Esophagus muscularis mucosa (tissue), 4 donors: ENCODE results near the gene RPL28. TPM values are rescaled to one million over a fixed set of nuclear protein-coding genes. Genes with fewer than 3 reads are reported as not detected.

Experiments
- DNase-seq: peaks from one replicate; pipeline ENCODE4 v3.0.0-alpha.2; 2017; ENCODE audit errors: extremely low spot score
- H3K27ac ChIP-seq, 4 donors: fragments of 200-600 bp; sonication (generic); replicated peaks in 1 of 4; 1 replicate in 3 of 4; 2 replicates in 1 of 4; pipeline ENCODE4 v1.5.1; 2016 to 2019; ENCODE audit warnings: mild to moderate bottlenecking in 1 of 4
- H3K27me3 ChIP-seq, 4 donors: fragments of 200-600 bp; sonication (generic); one replicate each; pipeline versions ENCODE4 v1.5.1 to v1.6.0; 2016 to 2019
- H3K36me3 ChIP-seq, 4 donors: fragments of 200-600 bp; sonication (generic); one replicate each; pipeline ENCODE4 v1.5.1; 2016 to 2019
- H3K4me1 ChIP-seq, 4 donors: fragments of 200-600 bp; sonication (generic); one replicate each; pipeline ENCODE4 v1.5.1; 2016 to 2019
- H3K4me3 ChIP-seq, 4 donors: fragments of 200-600 bp; sonication (generic); 1 replicate in 2 of 4; 2 replicates in 2 of 4; pipeline ENCODE4 v1.5.1; 2016 to 2019; ENCODE audit warnings: mild to moderate bottlenecking in 4 of 4, moderate library complexity in 1 of 4
- H3K9me3 ChIP-seq, 4 donors: fragments of 200-600 bp; sonication (generic); 1 replicate in 3 of 4; 2 replicates in 1 of 4; pipeline ENCODE4 v1.5.1; 2016 to 2019
- EP300 ChIP-seq: sonication (generic); formaldehyde crosslinking; IDR thresholded peaks from one replicate; pipeline ENCODE4 v1.6.1; 2017; ENCODE audit warnings: antibody characterized with exemption
- POLR2A ChIP-seq: fragments of 450-650 bp; IDR thresholded peaks from one replicate; pipeline ENCODE4 v1.6.1; 2017; ENCODE audit warnings: antibody characterized with exemption, moderate library complexity, mild to moderate bottlenecking, low read depth
- POLR2AphosphoS5 ChIP-seq, 2 donors: sonication (generic); formaldehyde crosslinking; IDR thresholded peaks; one replicate each; pipeline ENCODE4 v1.6.1; 2017; ENCODE audit warnings: antibody characterized with exemption in 2 of 2
- WGBS: methylation state at CpG from one replicate; pipeline ENCODE4 v1.1.5; 2018; 5-methylcytosine and 5-hydroxymethylcytosine counted together
- intact Hi-C: fragments of 100-400 bp; cut with DNase I; formaldehyde crosslinking; loops from one replicate; pipeline ENCODE4 v1.15.1; 2023
- total RNA-seq, 4 donors: library from RNA; depleted of rRNA; stranded (reverse); fragments of >200 nt; gene quantifications; one replicate each; pipeline versions ENCODE4 v1.1.0 to v1.2.1, GENCODE V29; 2016
- TF ChIP-seq, protein P1 (sequence below), 3 experiments: fragments of 200-600 bp in 2 of 3; fragments of 450-650 bp in 1 of 3; sonication (generic) in 2 of 3; IDR thresholded peaks; one replicate each; pipeline ENCODE4 v1.5.1; 2017 to 2019; ENCODE audit warnings: antibody characterized with exemption in 3 of 3, mild to moderate bottlenecking in 2 of 3, moderate library complexity in 1 of 3

Gene RPL28
- total RNA-seq, 4 donors from 2014 or later = 263 to 419 (median 369) TPM

DNA sequence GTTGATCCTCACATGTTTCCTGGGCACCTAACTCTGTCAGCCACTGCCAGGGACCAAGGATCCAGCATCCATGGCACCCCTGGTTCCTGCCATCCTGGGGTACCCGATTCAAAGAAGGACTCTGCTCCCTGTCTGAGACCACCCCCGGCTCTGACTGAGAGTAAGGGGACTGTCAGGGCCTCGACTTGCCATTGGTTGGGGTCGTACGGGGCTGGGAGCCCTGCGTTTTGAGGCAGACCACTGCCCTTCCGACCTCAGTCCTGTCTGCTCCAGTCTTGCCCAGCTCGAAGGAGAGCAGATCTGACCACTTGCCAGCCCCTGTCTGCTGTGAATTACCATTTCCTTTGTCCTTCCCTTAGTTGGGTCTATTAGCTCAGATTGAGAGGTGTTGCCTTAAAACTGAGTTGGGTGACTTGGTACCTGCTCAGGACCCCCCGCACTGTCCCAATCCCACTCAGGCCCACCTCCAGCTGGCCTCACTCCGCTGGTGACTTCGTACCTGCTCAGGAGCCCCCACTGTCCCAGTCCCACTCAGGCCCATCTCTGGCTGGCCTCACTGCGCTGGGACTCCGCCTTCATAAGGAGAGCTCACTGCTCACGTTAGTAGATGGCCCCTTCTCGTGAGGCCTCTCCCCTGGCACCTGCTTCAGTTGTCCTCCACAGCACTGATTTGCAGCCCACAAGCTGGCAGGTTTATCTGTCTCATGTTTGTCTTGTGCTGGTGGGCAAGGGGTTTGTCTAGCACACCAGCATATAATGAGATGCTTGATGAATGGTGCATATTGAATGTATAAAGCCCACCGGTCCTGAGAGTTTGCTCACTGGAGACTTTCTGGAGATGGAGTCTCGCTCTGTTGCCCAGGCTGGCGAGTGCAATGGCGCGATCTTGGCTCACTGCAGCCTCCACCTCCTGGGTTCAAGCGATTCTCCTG is 3.9 kb downstream of the RPL28 start:
- Histone ChIP-seq H3K4me1 (peaks cover 37 to 66% (median 56%) of the 10 kb centered on the region in 4 donors), H3K27me3 (no peaks in the 10 kb centered on the region), H3K9me3 (no peaks in the 10 kb centered on the region), H3K4me3 (no peak overlapping the region), H3K27ac (no peak overlapping the region), H3K36me3 (peaks cover 8 to 61% (median 49%) of the 10 kb centered on the region in 4 donors)
- TF ChIP-seq, protein P1, sequence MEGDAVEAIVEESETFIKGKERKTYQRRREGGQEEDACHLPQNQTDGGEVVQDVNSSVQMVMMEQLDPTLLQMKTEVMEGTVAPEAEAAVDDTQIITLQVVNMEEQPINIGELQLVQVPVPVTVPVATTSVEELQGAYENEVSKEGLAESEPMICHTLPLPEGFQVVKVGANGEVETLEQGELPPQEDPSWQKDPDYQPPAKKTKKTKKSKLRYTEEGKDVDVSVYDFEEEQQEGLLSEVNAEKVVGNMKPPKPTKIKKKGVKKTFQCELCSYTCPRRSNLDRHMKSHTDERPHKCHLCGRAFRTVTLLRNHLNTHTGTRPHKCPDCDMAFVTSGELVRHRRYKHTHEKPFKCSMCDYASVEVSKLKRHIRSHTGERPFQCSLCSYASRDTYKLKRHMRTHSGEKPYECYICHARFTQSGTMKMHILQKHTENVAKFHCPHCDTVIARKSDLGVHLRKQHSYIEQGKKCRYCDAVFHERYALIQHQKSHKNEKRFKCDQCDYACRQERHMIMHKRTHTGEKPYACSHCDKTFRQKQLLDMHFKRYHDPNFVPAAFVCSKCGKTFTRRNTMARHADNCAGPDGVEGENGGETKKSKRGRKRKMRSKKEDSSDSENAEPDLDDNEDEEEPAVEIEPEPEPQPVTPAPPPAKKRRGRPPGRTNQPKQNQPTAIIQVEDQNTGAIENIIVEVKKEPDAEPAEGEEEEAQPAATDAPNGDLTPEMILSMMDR (IDR thresholded peaks at IDR 0.05) = no peak
- no peak for TF ChIP-seq EP300
- TF ChIP-seq POLR2AphosphoS5 (IDR thresholded peaks at IDR 0.05) = no peak
- no peak for TF ChIP-seq POLR2A
- no peak for DNase-seq
- 79% methylated on average over 12 of the region's 21 CpGs for WGBS
- intact Hi-C loops = no loop called here

DNA sequence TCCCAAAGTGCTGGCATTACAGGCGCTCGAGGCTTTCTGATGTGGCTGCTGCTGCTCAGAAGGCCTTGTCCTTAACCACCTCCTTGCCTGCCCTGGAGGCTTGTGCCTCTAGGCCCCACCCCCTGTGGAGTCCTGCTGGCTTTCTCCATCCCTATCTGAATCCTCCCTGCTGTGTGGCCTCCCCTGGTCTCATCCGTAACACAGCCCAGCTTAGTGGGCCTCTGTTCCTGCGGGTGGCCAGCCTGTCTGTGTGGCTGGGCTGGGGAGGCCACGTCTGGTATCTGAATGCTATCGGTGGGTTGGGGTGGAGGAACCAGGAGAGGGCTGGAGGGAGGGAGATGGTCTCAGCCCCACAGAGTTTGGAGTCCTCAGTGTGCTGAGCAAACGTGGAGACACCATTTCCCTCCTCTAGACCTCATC is 4.7 kb downstream of the RPL28 start:
- no peak overlapping the region for H3K4me3 ChIP-seq
- peaks cover 32 to 60% (median 50%) of the 10 kb centered on the region in 4 donors for H3K4me1 ChIP-seq
- H3K9me3 ChIP-seq = no peaks in the 10 kb centered on the region
- no peak for DNase-seq
- no peaks in the 10 kb centered on the region for H3K27me3 ChIP-seq
- TF ChIP-seq POLR2AphosphoS5 (IDR thresholded peaks at IDR 0.05) (no peak), EP300 (no peak), POLR2A (no peak)
- TF ChIP-seq, protein P1 (IDR thresholded peaks at IDR 0.05) = no peak
- H3K27ac ChIP-seq = peak overlapping the region in 1 of 4 donors; percentile 24
- intact Hi-C loops = no loop called here
- 80% methylated on average over 7 of the region's 7 CpGs for WGBS
- peaks cover 8 to 61% (median 49%) of the 10 kb centered on the region in 4 donors for H3K36me3 ChIP-seq

DNA sequence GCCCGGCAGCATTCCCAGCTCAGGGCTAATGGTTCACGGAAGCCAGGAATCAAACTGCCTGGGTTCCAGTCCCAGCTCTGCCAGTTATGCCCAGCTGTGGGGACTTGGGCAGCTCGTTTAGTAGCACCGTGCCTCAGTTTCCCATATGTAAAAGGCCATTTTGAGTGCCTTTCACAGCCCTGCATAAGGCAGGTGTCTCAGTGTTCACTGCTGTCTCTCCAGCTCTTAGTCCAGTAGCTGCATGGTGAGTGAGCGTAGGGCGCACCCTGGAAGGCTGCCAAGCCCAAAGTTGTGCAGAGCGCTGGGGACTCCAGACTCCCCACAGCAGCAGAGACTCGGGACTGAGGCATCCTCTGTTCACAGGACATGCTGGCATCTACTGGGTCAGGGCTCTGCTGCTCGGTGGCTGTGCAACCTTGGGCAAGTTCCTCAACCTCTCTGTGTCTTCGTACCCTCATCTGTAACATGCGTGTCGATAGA is 5.5 kb downstream of the RPL28 start:
- H3K9me3 ChIP-seq = no peaks in the 10 kb centered on the region
- H3K4me3 ChIP-seq = no peak overlapping the region
- H3K27me3 ChIP-seq = no peaks in the 10 kb centered on the region
- intact Hi-C loops = no loop called here
- TF ChIP-seq EP300 (no peak), POLR2A (no peak), POLR2AphosphoS5 (IDR thresholded peaks at IDR 0.05) (no peak)
- TF ChIP-seq, protein P1 (IDR thresholded peaks at IDR 0.05) = no peak
- H3K36me3 ChIP-seq = peaks cover 8 to 61% (median 49%) of the 10 kb centered on the region in 4 donors
- WGBS = 94% methylated on average over 3 of the region's 12 CpGs
- DNase-seq = no peak
- no peak overlapping the region for H3K27ac ChIP-seq
- peaks cover 32 to 58% (median 50%) of the 10 kb centered on the region in 4 donors for H3K4me1 ChIP-seq

DNA sequence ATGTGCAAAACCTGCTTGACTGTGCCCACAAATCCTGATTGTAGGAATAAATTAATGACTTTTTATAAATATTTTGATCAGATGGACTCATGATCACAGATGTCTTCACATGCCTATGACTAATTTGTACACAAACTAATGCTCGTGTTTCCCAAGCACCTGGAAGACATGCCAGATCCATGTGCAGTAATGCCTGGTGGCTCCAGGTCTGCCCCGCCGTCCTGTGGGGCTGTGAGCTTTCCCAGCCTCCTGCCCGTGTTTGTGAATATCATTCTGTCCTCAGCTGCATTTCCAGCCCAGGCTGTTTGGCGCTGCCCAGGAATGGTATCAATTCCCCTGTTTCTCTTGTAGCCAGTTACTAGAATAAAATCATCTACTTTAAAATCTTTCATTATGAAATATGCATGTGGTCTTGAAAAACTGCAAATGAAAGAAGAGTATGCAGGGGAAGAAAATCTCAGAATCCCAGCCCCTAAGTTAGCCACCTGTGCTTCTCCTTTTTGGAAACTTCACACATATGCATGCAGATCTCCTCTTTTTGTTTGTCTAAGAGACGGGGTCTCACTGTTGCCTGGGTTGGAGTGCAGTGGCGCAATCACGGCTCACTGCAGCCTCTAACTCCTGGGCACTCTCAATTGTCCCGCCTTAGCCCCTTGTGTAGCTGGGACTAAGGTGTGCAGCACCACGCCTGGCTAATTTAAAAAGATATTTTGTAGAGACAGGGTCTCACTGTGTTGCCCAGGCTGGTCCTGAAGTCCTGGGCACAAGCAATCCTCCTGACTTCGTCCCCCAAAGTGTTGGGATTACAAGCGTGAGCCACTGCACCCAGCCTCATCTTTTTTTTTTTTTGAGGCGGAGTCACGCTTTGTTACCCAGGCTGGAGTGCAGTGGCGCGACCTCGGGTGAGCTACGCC is 6.2 kb downstream of the RPL28 start:
- intact Hi-C loops = no loop called here
- Histone ChIP-seq H3K9me3 (no peaks in the 10 kb centered on the region), H3K27ac (no peak overlapping the region), H3K4me1 (peaks cover 26 to 51% (median 44%) of the 10 kb centered on the region in 4 donors), H3K27me3 (no peaks in the 10 kb centered on the region), H3K36me3 (peaks cover 8 to 58% (median 45%) of the 10 kb centered on the region in 4 donors), H3K4me3 (no peak overlapping the region)
- DNase-seq = no peak
- TF ChIP-seq, protein P1 (IDR thresholded peaks at IDR 0.05) = no peak
- TF ChIP-seq POLR2AphosphoS5 (IDR thresholded peaks at IDR 0.05) = peak in 1 of 2 donors; percentile 18
- no peak for TF ChIP-seq POLR2A
- TF ChIP-seq EP300 = no peak
- 76% methylated on average over 18 of the region's 18 CpGs for WGBS
